ENCODE data around the gene MORN1. TPM values are rescaled to one million over a fixed set of nuclear protein-coding genes. Genes with fewer than 3 reads are reported as not detected.

The MORN1 gene
- total and polyA plus RNA-seq, 4 donors: 5.2 to 23.9 (median 13.9) TPM

GRCh38 chr1:2271841-2272655 lies 119.3 kb downstream of the MORN1 start:
- H3K9ac ChIP-seq (ENCODE audit: insufficient read depth in 1 of 2, low read length in 2 of 2): no peak overlapping the region
- ATAC-seq (ENCODE audit: insufficient read depth, low FRiP score) (no peak), DNase-seq (no peak)
- no peaks in the 10 kb centered on the region for H3K27me3 ChIP-seq (ENCODE audit: control insufficient read depth in 3 of 3, insufficient read depth in 3 of 3, low read length in 2 of 3)
- H3K4me1 ChIP-seq (ENCODE audit: control insufficient read depth in 5 of 5, insufficient read depth in 5 of 5, low read length in 5 of 5): peaks cover 19 to 86% (median 72%) of the 10 kb centered on the region in 5 donors
- H3K27ac ChIP-seq (ENCODE audit: low read depth in 1 of 2, low read length in 1 of 2): no peak overlapping the region
- TF ChIP-seq, protein P1, sequence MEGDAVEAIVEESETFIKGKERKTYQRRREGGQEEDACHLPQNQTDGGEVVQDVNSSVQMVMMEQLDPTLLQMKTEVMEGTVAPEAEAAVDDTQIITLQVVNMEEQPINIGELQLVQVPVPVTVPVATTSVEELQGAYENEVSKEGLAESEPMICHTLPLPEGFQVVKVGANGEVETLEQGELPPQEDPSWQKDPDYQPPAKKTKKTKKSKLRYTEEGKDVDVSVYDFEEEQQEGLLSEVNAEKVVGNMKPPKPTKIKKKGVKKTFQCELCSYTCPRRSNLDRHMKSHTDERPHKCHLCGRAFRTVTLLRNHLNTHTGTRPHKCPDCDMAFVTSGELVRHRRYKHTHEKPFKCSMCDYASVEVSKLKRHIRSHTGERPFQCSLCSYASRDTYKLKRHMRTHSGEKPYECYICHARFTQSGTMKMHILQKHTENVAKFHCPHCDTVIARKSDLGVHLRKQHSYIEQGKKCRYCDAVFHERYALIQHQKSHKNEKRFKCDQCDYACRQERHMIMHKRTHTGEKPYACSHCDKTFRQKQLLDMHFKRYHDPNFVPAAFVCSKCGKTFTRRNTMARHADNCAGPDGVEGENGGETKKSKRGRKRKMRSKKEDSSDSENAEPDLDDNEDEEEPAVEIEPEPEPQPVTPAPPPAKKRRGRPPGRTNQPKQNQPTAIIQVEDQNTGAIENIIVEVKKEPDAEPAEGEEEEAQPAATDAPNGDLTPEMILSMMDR (IDR thresholded peaks at IDR 0.05; ENCODE audit: control extremely low read depth, extremely low read depth): no peak
- no peaks in the 10 kb centered on the region for H3K9me3 ChIP-seq (ENCODE audit: control insufficient read depth in 4 of 4, insufficient read depth in 3 of 4, low read length in 3 of 4)
- no peak overlapping the region for H3K4me3 ChIP-seq
- WGBS, 2 donors: 55 to 67% methylated on average over 23 of the region's 23 CpGs
- no peaks in the 10 kb centered on the region for H3K36me3 ChIP-seq (ENCODE audit: control insufficient read depth in 4 of 4, insufficient read depth in 4 of 4, low read length in 4 of 4)

Other genes starting within 250 kb of the MORN1 start
- 10 to 100 TPM; 16.8 to 71.6 TPM for gene FAAP20, start 196.8 kb downstream of the MORN1 start, total RNA-seq
- 10 to 100 TPM; 65.2 to 87.9 TPM for gene FAAP20, start 196.8 kb downstream of the MORN1 start, polyA plus RNA-seq
- gene SKI, start 163.2 kb downstream of the MORN1 start, total RNA-seq: 10 to 100 TPM; 47.7 to 90.7 TPM
- 10 to 100 TPM; 17.1 to 33.8 TPM for gene SKI, start 163.2 kb downstream of the MORN1 start, polyA plus RNA-seq
- 100 to 1,000 TPM in 1 of 2 donors, 10 to 100 TPM in 1; 79.7 to 134 TPM for gene RER1, start 287 bp upstream of the MORN1 start, total RNA-seq
- 10 to 100 TPM; 71.7 to 96.1 TPM for gene RER1, start 287 bp upstream of the MORN1 start, polyA plus RNA-seq
- 10 to 100 TPM; 15.7 to 25.4 TPM for gene PEX10, start 21.0 kb upstream of the MORN1 start, total RNA-seq
- gene PEX10, start 21.0 kb upstream of the MORN1 start, polyA plus RNA-seq: 10 to 100 TPM; 19.4 to 21.6 TPM
- 1 to 10 TPM; 4.0 to 7.9 TPM for gene PLCH2, start 84.7 kb upstream of the MORN1 start, total RNA-seq
- 1 to 10 TPM; 2.1 to 2.7 TPM for gene PLCH2, start 84.7 kb upstream of the MORN1 start, polyA plus RNA-seq
- 10 to 100 TPM; 24.5 to 36.3 TPM for gene PANK4, start 135.0 kb upstream of the MORN1 start, total RNA-seq
- 10 to 100 TPM; 17.6 to 18.9 TPM for gene PANK4, start 135.0 kb upstream of the MORN1 start, polyA plus RNA-seq
- gene HES5, start 138.7 kb upstream of the MORN1 start, total RNA-seq: under 1 TPM; 0.46 to 1.00 TPM
- gene HES5, start 138.7 kb upstream of the MORN1 start, polyA plus RNA-seq: under 1 TPM; 0.16 to 0.26 TPM
- gene TNFRSF14, start 164.8 kb upstream of the MORN1 start, total RNA-seq: 100 to 1,000 TPM in 1 of 2 donors, 10 to 100 TPM in 1; 67.4 to 127 TPM
- 100 to 1,000 TPM; 191 to 200 TPM for gene TNFRSF14, start 164.8 kb upstream of the MORN1 start, polyA plus RNA-seq
- gene PRXL2B, start 195.2 kb upstream of the MORN1 start, total RNA-seq: 10 to 100 TPM; 17.8 to 39.8 TPM
- 10 to 100 TPM; 24.9 to 29.0 TPM for gene PRXL2B, start 195.2 kb upstream of the MORN1 start, polyA plus RNA-seq
- gene MMEL1, start 241.5 kb upstream of the MORN1 start, total RNA-seq: 1 to 10 TPM; 4.0 to 5.9 TPM
- gene MMEL1, start 241.5 kb upstream of the MORN1 start, polyA plus RNA-seq: 1 to 10 TPM; 6.2 to 8.4 TPM